Measurements from ENCODE around the gene FCF1.
"Not testable (repeated sequence)": the region's sequence is repeated elsewhere in the genome, so short reads cannot be mapped to it uniquely, and the experiment has no call there.

FCF1 gene

DNA sequence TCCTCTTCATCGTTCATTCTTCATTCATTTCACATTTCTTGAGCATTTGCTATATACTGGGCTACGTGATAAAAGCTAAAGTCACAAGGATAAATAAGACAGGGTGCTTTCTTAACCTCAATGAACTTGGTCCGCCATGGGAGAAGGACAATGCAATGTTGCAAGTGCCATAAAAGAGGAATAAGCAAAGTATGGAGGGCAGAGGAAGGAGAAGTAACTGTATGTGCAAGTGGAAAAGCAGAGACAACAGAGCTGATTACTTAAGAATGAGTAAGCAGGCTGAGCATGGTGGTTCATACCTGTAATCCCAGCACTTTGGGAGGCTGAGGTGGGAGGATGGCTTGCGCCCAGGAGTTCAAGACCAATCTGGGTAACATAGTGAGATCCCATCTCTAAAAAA is 14.5 kb upstream of the FCF1 start:
- no peak for DNase-seq (ENCODE audit: low spot score)

DNA sequence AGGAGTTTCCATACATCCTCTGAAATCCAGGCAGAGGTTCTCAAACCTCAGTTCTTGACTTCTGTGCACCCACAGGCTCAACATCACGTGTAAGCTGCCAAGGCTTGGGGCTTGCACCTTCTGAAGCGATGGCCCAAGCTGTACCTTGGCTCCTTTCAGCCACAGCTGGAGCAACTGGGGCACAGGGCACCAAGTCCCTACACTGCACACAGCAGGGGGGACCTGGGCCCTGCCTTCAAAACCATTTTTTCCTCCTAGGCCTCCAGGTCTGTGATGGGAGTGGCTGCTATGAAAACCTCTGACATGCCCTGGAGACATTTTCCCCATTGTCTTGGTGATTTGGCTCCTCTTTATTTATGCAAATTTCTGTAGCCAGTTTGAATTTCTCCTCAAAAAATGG is 10.7 kb upstream of the FCF1 start:
- no peak for DNase-seq (ENCODE audit: low spot score)

DNA sequence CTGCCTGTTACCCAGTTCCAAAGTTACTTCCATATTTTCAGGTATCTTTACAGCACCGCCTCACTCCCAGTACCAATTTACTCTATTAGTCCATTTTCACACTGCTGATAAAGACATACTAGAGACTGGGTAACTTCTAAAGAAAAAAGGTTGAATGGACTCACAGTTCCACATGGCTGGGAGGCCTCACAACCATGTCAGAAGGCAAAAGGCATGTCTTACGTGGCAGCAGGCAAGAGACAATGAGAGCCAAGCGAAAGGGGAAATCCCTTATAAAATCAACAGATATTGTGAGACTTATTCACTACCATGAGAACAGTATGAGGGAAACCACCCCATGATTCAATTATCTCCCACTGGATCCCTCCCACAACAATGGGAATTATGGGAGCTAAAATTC is 9.9 kb upstream of the FCF1 start:
- DNase-seq (ENCODE audit: low spot score), result no peak

DNA sequence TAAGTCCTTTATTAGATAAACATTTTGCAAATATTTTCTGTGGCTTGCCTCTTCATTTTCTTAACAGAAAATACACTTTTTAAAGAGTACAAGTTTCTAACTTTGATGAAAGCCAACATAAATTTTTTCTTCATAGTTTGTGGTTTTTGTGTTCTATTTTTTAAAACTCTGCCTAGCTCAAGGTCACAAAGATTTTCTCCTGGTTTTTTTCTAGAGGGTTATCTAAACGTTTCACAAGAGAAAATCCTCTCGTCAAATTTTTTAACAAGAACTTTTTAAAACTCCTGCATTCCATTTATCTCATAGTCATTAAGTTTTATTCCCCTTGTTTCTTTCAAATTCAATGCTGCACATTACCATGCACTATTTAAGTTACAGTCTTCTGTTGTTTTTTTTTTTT is 8.3 kb upstream of the FCF1 start:
- DNase-seq (ENCODE audit: low spot score), result no peak

DNA sequence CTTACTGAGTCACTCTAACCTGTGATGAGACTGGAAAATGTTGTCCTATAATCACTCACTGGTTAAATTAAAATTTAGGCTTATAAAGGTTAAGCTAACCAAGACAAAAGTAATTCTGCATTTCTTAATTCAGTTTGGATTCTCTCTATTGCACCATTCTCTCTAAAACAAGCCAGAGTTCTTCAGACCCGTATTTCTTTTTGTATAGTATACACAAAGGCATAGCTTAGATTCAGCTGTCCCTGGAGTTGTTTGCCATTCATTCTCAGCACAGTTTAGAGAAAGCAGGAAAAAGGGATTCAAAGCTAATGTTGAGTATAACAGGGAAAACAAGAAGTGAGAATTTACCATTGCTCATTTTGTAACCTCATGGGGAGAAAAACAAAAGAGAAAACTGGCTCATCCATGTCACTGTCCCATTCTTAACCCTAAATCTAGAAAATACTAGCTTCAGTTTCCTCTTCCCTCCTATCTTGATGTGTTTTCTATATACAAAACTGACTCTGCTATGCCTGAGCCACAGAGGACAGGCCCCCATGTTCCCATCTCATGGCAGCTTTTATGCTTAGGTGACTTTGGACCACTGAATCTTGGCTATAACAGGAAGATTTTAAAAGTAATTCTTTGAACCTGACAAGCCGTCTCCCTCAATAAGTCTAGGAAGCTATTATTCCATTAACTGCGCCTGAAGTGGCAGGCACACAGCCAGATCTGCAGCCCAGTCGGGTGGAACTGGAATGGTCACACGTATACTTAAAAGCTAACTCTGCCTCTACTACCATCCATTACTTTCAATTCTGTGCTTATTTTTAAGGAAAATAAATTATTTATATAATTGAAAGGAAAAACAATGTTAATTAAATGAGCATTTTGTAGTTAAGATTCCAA is 7.1 kb upstream of the FCF1 start:
- no peak for DNase-seq (ENCODE audit: low spot score)

DNA sequence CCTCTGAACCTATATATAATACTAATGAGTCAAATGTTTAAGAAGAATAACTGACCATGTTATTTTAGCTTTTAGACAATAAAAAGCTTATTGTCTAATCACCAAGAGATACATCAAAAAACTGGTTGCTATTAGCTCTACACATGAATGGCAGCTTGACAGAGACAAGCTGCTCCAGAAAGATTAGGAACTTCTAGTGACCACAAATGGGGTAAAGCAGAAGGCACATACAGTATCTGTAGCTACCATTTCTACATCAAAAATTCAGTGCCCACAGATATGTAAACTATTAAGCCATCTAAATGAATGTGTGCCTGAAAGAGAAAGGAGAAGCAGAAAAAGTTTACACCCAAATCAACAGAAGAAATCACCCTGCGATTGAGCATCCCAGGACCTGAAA is 2.5 kb upstream of the FCF1 start:
- DNase-seq (ENCODE audit: low spot score), result no peak

DNA sequence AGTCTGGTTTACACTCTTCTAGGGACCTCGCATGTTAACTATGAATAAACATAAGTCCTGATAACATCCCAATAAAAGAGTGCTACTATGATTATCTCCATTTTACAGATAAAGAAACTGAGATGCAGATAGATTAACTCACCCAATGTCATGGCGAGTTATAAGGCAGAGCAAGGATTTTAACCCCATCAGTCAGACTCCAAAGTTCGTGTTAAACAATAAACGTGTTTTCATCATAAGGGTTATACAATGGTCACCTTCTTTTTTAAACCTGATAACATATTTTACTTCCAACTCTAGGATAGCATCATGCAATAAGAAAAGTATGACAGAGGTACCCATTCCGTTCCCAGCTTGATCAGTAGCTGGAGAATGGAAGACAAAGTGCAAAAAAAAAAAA is 1.3 kb upstream of the FCF1 start:
- no peak for DNase-seq (ENCODE audit: low spot score)

DNA sequence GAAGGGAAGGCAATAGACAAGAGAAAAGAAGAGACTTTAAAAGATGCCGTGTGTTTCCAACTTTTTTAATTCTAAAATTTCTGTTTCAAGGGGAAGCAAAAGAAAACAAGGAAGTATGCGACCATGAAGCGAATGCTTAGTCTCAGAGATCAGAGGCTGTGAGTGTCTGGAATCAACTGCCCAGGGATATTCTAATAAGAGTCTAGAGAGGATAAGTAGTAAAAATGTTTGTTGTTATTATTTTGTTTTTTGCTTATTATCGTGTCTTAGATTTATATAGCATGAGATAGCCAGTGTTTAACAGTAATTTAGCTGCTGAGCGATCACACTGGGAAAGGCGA is 421 bp downstream of the FCF1 start:
- DNase-seq (ENCODE audit: low spot score), result no peak

DNA sequence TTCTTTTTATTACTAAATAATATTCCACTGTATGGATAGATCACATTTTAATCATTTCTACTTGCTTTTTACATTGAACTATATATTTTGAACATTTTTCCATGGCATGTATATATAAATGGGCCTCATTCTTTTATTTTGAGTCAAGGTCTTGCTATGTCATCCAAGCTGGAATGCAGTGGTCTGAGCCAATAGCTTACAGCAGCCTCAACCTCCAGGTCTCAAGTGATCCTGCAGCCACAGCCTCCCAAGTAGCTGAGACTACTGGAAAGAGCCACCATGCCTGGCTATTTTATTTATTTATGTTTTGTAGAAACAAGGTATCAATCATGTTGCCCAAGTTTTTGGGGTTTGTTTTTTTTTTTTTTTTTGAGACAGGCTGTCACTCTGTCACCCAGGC is 7.6 kb downstream of the FCF1 start:
- DNase-seq (ENCODE audit: low spot score), result no peak

DNA sequence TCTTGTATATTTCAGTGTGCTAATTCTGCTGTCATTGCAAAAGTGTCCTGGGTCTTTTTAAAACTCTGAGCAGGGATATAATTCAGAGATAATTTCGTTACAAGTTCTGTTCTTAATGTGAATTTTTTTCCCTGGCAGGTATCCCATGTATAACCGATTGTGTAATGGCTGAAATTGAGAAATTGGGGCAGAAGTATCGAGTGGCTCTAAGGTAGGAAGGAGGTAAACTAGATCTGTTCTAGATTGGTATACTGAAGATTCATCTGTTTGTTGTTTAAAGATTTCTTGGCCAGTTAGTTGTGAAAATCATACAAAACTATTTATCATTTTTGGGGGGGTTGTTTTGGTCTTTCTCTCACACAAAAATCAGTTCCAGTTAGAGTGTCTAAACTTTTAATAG is 10.2 kb downstream of the FCF1 start:
- no peak for DNase-seq (ENCODE audit: low spot score)

DNA sequence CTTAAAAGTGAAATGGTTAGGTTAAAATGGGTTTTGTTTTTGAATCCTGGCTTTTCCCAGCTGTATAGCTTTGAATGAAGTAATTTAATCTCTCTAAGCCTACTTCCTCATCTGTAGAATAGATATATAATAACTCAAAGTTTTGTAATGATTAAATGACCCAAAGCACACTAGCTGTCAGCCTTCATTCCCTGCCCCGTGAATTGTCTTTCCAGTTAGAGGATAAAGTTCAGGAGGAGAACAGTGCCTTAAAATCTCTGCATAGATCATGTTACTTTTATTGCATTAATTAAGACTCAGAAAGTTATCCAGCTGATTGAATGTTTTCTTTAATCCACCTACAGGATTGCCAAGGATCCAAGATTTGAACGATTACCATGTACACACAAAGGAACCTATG is 19.4 kb downstream of the FCF1 start:
- no peak for DNase-seq (ENCODE audit: low spot score)

DNA sequence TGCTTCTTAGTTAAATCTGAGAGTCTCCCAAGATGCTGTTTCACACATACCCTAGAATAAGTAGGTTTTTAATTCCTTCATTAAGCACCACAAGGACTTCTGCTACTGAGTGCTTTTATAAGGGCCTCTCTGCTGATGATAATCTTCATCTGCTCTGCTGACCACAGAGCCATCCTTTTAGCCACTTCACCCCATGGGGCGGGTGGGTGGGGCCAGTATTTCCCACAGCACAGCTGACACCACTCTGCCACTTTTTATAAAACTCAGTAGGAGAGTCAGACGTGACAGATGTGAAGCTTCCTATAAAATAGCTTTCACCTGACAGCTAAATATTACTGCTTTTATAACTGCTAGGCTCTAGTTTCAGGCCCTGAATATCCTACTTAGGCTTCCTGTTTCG is 20.3 kb downstream of the FCF1 start:
- DNase-seq (ENCODE audit: low spot score), result no peak

DNA sequence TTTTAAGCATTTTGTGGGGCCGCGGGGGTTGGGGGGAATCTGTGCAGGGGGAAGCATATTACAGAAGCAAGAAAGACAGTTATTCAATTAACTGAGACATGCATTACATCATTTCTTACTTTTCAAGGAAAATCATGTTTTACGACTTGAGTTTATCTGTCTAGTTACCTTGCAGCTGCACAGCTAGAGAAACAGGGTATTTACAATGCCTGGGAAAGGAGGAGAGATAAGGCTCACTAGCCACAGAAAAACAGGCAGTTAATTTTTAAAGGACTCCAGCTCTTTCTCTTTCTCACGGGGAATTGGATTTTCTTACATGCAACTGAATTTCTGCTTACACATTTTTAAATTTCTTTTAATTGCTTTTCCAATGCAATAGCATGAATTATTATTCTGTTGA is 22.2 kb downstream of the FCF1 start:
- DNase-seq (ENCODE audit: low spot score), result no peak

DNA sequence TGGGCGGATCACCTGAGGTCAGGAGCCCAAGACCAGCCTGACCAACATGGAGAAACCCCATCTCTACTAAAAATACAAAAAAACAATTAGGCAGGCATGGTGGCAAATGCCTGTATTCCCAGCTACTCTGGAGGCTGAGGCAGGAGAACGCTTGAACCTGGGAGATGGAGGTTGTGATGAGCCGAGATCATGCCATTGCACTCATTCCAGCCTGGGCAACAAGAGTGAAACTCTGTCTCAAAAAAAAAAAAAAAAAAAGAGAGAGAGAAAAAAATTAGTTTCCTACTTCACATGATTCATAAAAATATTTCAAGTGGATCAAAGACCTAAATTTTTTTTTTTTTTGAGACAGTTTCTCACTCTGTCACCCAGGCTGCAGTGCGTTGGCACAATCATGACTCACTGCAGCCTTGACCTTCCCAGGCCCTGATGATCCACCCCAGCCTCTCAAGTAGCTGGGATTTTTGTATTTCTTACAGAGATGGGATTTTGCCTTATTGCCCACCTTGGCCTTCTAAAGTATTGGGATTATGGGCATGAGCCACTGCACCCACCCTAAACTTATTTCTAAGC is 24.9 kb downstream of the FCF1 start:
- DNase-seq (ENCODE audit: low spot score), result no peak

DNA sequence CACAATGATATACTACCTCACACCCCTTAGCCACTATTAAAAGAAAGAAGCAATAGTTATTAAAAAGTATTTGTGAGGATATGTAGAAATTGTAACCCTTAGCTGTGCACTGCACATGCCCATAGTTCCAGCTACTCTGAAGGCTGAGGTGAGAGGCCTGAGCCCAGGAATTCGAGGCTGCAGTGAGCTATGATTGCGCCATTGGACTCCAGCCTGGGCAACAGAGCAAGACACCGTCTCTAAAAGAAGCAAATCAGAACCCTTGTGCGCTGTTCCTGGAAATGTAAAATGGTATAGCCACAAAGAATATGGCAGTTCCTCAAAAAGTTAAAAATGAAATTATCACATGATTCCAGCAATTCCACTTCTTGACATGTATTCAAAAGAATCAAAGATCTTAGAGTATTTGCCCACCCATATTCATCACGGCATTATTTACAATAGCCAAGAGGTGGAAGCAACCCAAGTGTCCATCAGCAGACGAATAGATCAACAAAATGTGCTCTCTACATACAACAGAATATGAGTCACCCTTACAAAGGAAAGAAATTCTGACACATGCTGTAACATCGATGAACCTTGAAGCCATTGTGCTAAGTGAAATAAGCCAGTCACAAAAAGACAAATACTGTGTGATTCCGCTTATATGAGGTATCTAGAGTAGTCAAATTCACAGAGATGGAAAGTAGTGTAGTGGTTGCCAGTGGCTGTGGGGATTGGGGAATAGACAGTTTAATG is 26.5 kb downstream of the FCF1 start:
- no peak for DNase-seq (ENCODE audit: low spot score)

DNA sequence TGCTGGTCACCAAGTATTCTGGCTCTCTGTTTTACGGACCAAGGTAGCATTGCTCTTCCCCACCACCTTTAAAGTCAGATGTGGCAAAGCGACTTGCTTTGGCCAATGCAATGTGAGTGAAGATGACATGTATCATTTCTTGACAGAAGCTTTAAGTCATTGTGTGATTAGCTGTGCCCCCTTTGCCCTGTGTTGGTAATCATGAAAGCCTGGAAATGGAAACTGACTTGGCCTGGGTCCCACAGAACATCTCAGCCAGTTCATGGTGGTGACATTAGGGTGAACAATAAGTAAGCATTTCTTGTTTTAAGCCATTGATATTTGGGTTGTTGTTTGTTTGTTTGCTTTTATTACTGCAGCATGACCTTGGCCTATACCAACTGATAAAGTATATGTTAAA is 34.3 kb downstream of the FCF1 start:
- no peak for DNase-seq (ENCODE audit: low spot score)

DNA sequence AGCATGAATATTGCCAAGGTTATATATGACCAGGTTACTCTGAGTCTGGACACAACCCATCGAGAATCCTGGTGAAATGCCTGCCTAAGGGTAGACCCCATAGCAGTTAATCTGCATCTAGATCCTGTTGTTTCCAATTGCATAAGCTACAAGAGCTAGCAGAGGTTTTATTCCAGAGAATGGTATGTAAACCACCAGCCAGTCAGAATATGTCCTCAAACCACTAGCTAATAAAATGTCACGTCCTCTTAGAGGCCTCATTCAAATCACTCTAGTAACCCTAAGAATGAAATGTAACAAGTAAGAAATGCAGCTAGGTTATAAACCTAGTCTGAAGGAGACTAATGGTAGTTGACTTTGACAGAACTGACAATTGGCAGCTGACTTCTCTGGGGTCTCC is 41.2 kb downstream of the FCF1 start:
- no peak for DNase-seq (ENCODE audit: low spot score)

DNA sequence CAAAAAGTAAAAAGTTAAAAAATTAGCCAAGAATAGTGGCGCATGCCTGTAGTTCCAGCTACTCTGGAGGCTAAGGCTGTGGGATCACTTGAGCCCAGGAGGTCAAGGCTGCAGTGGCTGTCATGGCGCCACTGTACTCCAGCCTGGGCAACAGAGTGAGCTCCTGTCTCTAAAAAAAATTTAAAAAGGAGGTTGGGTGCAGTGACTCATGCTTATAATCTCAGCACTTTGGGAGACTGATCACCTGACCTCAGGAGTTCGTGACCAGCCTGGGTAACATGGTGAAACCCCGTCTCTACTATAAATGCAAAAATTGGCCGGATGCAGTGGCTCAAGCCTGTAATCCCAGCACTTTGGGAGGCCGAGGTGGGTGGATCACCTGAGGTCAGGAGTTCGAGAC is 42.0 kb downstream of the FCF1 start:
- DNase-seq (ENCODE audit: low spot score), result no peak

DNA sequence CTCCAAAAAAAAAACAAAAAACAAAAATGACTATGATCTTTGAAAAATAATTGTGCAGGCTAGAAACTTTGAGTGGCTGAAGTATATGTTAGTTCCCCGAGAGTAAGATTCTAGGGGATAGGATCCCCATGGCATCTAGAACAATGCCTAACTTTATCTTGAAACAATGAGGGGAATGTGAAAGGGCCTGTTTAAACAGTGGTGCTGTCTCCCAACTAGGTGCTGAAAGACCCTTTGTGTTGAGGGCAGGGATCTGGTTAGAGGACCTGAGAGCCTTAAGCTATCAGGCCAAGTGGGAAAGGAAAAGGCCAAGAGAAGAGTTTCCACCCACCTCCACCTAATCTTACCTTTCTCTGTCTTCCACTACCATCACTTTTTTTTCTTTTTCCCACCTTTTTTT is 43.4 kb downstream of the FCF1 start:
- DNase-seq (ENCODE audit: low spot score), result no peak

DNA sequence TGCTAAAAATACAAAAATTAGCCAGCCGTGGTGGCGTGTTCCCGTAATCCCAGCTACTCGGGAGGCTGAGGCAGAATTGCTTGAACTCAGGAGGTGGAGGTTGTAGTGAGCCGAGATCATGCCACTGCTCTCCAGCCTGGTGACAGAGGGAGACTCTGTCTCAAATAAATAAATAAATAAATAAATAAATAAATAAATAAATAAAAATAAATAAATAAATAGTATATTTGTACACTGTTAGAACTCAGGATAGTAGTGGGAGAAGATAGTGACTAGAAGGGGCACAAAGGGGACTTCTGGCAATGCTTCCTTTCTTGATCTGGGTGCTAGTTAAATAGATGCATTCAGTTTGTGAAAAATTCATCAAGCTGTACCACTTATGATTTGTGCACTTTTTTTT is 45.6 kb downstream of the FCF1 start:
- DNase-seq (ENCODE audit: low spot score), result not testable (repeated sequence)

DNA sequence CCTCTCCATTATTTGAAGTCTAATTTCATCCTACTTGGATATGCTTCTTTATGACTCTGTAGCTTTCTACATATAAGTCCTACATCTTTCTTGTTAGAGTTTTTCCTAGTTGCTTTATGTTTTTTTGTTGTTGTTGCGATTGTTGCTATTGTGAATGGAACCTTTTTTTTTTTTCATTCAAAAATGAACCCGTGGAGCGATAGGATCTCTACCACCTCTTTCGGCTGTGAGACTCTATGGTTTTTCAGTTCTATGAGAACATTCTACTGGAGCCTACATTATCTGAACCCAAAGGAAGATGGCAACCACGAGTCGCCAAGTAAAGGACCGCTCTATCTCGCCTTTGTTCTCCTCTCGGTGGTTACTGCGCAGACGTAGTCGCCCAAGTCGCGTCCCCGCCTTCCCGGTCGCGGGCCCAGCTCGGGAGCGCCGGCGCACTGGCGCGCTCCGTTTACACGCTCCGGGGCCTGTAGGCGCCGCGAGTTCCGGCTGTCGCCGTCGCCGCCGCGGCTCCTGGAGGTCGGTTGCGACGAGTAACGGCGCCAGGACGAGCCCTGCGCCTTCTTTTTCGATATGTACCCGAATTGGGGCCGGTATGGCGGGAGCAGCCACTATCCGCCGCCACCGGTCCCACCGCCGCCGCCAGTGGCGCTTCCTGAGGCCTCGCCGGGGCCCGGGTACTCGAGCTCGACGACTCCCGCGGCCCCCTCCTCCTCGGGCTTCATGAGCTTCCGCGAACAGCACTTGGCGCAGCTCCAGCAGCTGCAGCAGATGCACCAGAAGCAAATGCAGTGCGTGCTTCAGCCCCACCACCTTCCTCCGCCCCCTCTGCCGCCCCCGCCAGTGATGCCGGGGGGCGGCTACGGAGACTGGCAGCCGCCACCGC is 50.2 kb downstream of the FCF1 start, which contains the start of gene YLPM1:
YLPM1 (plus strand) TSS at position 400 of the 886 bp plus-strand sequence; CDS start at position 574, 174 bp downstream.
- peak; percentile 97 for DNase-seq (ENCODE audit: low spot score)

DNA sequence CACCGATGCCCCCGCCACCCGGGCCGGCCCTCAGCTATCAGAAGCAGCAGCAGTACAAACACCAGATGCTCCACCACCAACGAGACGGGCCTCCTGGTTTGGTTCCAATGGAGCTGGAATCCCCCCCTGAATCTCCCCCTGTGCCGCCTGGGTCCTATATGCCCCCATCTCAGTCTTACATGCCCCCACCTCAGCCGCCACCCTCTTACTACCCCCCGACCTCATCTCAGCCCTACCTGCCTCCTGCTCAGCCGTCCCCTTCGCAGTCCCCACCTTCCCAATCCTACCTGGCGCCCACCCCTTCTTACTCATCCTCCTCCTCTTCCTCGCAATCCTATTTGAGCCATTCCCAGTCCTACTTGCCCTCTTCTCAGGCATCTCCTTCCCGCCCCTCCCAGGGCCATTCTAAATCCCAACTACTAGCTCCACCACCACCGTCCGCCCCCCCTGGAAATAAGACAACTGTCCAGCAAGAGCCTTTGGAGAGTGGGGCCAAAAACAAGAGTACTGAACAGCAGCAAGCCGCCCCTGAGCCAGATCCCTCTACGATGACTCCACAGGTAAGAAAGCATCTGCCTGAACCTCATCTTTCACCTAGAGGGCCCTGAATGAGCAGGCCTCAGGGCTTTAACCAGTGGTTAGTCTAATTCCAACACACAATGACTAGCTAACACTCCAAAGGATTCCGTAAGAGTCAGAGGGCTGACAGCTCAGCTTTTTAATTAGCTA is 51.0 kb downstream of the FCF1 start:
- DNase-seq (ENCODE audit: low spot score), result peak; percentile 6
